GM23338 (cell line): ENCODE data around the gene DDX4. TPM values are rescaled to one million over a fixed set of nuclear protein-coding genes. Genes with fewer than 3 reads are reported as not detected.

Experiments used
- ATAC-seq: fragments of 200-7000 bp; cut with Tn5 transposase; 3 replicates; pipeline ENCODE4 v1.9.1; 2020
- DNase-seq: peaks from one replicate; pipeline ENCODE4 v3.0.0-alpha.2; 2015; ENCODE audit warnings: low spot score
- H2AFZ ChIP-seq: fragments of 200-600 bp; sonication (generic); 2 replicates; pipeline ENCODE4 v1.8.0; 2016; ENCODE audit warnings: antibody characterized with exemption, mild to moderate bottlenecking, moderate library complexity
- H3F3A ChIP-seq: fragments of 200-600 bp; sonication (generic); replicated peaks from 2 replicates; pipeline ENCODE4 v1.8.0; 2017; ENCODE audit warnings: antibody characterized with exemption, mixed run types, low read depth
- H3K27ac ChIP-seq: fragments of 200-600 bp; sonication (generic); 2 replicates; pipeline ENCODE4 v1.6.1; 2016; ENCODE audit warnings: low read depth
- H3K27me3 ChIP-seq: fragments of 200-600 bp; sonication (generic); 2 replicates; pipeline ENCODE4 v1.8.0; 2016; ENCODE audit warnings: mild to moderate bottlenecking, mixed run types, moderate library complexity; ENCODE audit not compliant: insufficient read depth
- H3K36me3 ChIP-seq: fragments of 200-600 bp; sonication (generic); 2 replicates; pipeline ENCODE4 v1.8.0; 2016; ENCODE audit warnings: mild to moderate bottlenecking; ENCODE audit not compliant: insufficient read depth
- H3K4me1 ChIP-seq: fragments of 200-600 bp; sonication (generic); 2 replicates; pipeline ENCODE4 v1.8.0; 2016; ENCODE audit warnings: mild to moderate bottlenecking, moderate library complexity; ENCODE audit not compliant: insufficient read depth
- H3K4me2 ChIP-seq: fragments of 200-600 bp; sonication (generic); 2 replicates; pipeline ENCODE4 v1.7.1; 2017; ENCODE audit warnings: mixed run types
- H3K4me3 ChIP-seq: fragments of 200-600 bp; sonication (generic); 2 replicates; pipeline ENCODE4 v1.6.1; 2016; ENCODE audit warnings: mixed run types
- H3K79me2 ChIP-seq: fragments of 200-600 bp; sonication (generic); replicated peaks from 2 replicates; pipeline ENCODE4 v1.8.0; 2017; ENCODE audit warnings: mild to moderate bottlenecking; ENCODE audit not compliant: insufficient read depth
- H3K9me2 ChIP-seq: fragments of 200-600 bp; sonication (generic); 2 replicates; pipeline ENCODE4 v1.8.0; 2017; ENCODE audit not compliant: insufficient read depth
- H4K20me1 ChIP-seq: fragments of 200-600 bp; sonication (generic); replicated peaks from 2 replicates; pipeline ENCODE4 v1.8.0; 2017; ENCODE audit warnings: mild to moderate bottlenecking; ENCODE audit not compliant: insufficient read depth
- H3K27ac Mint-ChIP-seq: 2 replicates; pipeline ENCODE4 v1.8.0; 2020; ENCODE audit warnings: inconsistent platforms, mild to moderate bottlenecking, moderate library complexity, mixed read lengths
- H3K27me3 Mint-ChIP-seq: 3 replicates; pipeline ENCODE4 v1.8.0; 2022; ENCODE audit warnings: low read depth, mild to moderate bottlenecking, moderate library complexity, mixed read lengths, inconsistent platforms; ENCODE audit not compliant: insufficient read depth, poor library complexity
- H3K36me3 Mint-ChIP-seq: 3 replicates; pipeline ENCODE4 v1.8.0; 2021; ENCODE audit warnings: low read depth, mild to moderate bottlenecking, inconsistent platforms, moderate library complexity, mixed read lengths
- H3K4me1 Mint-ChIP-seq: 3 replicates; pipeline ENCODE4 v1.8.0; 2020; ENCODE audit warnings: mild to moderate bottlenecking, inconsistent platforms, mixed read lengths
- H3K4me3 Mint-ChIP-seq: 3 replicates; pipeline ENCODE4 v1.8.0; 2021; ENCODE audit warnings: moderate library complexity, mild to moderate bottlenecking, inconsistent platforms, mixed read lengths
- H3K9me3 Mint-ChIP-seq: 3 replicates; pipeline ENCODE4 v1.8.0; 2020; ENCODE audit warnings: moderate library complexity, mild to moderate bottlenecking, inconsistent platforms, mixed read lengths
- CREB1 ChIP-seq: fragments of 250-450 bp; sonication (Bioruptor Pico); IDR thresholded peaks from 2 replicates; pipeline ENCODE4 v1.5.0; 2020; ENCODE audit warnings: low read depth, mild to moderate bottlenecking, moderate library complexity
- EZH2phosphoT487 ChIP-seq: fragments of 200-600 bp; sonication (generic); IDR thresholded peaks from one replicate; pipeline ENCODE4 v1.8.1; 2018; ENCODE audit warnings: antibody characterized with exemption; ENCODE audit not compliant: unreplicated experiment
- JUNB ChIP-seq: IDR thresholded peaks from one replicate; pipeline ENCODE4 v1.6.1; 2016; ENCODE audit warnings: antibody characterized with exemption; ENCODE audit not compliant: unreplicated experiment
- STAT1 ChIP-seq: IDR thresholded peaks from one replicate; pipeline ENCODE4 v1.6.1; 2016; ENCODE audit warnings: antibody characterized with exemption; ENCODE audit not compliant: unreplicated experiment
- ZNF114 ChIP-seq: fragments of 250-450 bp; sonication (Bioruptor Pico); IDR thresholded peaks from 2 replicates; pipeline ENCODE4 v1.5.0; 2020; ENCODE audit warnings: mild to moderate bottlenecking, moderate library complexity
- polyA plus RNA-seq: library from polyadenylated mRNA; unstranded; fragments of >200 nt; fragmentation: Nextera tagmentation; extraction: Ambion mirVana; gene quantifications from 2 replicates; pipeline ENCODE4 v1.2.1, GENCODE V29; 2016
- total RNA-seq: library from RNA; depleted of rRNA; stranded (reverse); fragments of >200 nt; shearing (Covaris generic); gene quantifications from 2 replicates; pipeline ENCODE4 v1.2.3, GENCODE V29; 2014
- TF ChIP-seq, protein P1 (sequence below): IDR thresholded peaks from 2 replicates; pipeline ENCODE4 v1.6.1; 2016; ENCODE audit warnings: antibody characterized with exemption
- TF ChIP-seq, protein P2 (sequence below): fragments of 250-450 bp; sonication (Bioruptor Pico); IDR thresholded peaks from 2 replicates; pipeline ENCODE4 v1.5.0; 2020; ENCODE audit warnings: mild to moderate bottlenecking, moderate library complexity

DDX4 gene
- total and polyA plus RNA-seq, 2 experiments from 2014 or later, result 0.83 TPM; not detected in 1

DNA sequence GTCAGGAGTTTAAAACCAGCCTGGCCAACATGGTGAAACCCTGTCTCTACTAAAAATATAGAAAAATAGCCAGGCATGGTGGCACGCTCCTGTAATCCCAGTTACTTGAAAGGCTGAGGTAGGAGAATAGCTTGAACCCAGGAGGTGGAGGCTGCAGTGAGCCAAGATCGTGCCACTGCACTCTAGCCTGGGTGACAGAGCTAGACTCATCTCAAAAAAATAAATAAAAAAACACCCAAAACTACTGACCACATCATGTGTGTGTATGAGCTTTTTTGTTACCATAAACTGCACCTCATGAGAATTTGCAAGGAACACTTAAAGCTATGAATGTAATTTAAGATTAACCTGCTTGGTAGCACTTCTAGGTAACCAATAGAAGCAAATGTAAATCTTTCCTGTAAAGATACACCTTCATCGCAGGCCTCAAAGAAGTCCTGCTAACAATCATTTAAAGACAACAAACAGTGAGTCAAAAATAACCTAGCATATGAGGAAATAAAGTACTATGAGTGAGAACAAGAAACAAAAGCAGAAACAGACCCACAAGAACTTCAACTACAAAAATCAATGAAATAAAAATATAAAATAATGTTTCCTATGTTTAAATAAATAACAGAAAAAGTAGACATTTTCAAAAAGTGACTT lies 38.7 kb upstream of the DDX4 start (continued):
- TF ChIP-seq, protein P1, sequence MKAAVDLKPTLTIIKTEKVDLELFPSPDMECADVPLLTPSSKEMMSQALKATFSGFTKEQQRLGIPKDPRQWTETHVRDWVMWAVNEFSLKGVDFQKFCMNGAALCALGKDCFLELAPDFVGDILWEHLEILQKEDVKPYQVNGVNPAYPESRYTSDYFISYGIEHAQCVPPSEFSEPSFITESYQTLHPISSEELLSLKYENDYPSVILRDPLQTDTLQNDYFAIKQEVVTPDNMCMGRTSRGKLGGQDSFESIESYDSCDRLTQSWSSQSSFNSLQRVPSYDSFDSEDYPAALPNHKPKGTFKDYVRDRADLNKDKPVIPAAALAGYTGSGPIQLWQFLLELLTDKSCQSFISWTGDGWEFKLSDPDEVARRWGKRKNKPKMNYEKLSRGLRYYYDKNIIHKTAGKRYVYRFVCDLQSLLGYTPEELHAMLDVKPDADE, result no peak
- TF ChIP-seq, protein P2, sequence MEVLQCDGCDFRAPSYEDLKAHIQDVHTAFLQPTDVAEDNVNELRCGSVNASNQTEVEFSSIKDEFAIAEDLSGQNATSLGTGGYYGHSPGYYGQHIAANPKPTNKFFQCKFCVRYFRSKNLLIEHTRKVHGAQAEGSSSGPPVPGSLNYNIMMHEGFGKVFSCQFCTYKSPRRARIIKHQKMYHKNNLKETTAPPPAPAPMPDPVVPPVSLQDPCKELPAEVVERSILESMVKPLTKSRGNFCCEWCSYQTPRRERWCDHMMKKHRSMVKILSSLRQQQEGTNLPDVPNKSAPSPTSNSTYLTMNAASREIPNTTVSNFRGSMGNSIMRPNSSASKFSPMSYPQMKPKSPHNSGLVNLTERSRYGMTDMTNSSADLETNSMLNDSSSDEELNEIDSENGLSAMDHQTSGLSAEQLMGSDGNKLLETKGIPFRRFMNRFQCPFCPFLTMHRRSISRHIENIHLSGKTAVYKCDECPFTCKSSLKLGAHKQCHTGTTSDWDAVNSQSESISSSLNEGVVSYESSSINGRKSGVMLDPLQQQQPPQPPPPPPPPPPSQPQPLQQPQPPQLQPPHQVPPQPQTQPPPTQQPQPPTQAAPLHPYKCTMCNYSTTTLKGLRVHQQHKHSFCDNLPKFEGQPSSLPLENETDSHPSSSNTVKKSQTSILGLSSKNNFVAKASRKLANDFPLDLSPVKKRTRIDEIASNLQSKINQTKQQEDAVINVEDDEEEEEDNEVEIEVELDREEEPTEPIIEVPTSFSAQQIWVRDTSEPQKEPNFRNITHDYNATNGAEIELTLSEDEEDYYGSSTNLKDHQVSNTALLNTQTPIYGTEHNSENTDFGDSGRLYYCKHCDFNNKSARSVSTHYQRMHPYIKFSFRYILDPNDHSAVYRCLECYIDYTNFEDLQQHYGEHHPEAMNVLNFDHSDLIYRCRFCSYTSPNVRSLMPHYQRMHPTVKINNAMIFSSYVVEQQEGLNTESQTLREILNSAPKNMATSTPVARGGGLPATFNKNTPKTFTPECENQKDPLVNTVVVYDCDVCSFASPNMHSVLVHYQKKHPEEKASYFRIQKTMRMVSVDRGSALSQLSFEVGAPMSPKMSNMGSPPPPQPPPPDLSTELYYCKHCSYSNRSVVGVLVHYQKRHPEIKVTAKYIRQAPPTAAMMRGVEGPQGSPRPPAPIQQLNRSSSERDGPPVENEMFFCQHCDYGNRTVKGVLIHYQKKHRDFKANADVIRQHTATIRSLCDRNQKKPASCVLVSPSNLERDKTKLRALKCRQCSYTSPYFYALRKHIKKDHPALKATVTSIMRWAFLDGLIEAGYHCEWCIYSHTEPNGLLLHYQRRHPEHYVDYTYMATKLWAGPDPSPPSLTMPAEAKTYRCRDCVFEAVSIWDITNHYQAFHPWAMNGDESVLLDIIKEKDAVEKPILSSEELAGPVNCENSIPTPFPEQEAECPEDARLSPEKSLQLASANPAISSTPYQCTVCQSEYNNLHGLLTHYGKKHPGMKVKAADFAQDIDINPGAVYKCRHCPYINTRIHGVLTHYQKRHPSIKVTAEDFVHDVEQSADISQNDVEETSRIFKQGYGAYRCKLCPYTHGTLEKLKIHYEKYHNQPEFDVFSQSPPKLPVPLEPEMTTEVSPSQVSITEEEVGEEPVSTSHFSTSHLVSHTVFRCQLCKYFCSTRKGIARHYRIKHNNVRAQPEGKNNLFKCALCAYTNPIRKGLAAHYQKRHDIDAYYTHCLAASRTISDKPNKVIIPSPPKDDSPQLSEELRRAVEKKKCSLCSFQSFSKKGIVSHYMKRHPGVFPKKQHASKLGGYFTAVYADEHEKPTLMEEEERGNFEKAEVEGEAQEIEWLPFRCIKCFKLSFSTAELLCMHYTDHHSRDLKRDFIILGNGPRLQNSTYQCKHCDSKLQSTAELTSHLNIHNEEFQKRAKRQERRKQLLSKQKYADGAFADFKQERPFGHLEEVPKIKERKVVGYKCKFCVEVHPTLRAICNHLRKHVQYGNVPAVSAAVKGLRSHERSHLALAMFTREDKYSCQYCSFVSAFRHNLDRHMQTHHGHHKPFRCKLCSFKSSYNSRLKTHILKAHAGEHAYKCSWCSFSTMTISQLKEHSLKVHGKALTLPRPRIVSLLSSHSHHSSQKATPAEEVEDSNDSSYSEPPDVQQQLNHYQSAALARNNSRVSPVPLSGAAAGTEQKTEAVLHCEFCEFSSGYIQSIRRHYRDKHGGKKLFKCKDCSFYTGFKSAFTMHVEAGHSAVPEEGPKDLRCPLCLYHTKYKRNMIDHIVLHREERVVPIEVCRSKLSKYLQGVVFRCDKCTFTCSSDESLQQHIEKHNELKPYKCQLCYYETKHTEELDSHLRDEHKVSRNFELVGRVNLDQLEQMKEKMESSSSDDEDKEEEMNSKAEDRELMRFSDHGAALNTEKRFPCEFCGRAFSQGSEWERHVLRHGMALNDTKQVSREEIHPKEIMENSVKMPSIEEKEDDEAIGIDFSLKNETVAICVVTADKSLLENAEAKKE (CRISPR knock-in tag), result no peak

DNA sequence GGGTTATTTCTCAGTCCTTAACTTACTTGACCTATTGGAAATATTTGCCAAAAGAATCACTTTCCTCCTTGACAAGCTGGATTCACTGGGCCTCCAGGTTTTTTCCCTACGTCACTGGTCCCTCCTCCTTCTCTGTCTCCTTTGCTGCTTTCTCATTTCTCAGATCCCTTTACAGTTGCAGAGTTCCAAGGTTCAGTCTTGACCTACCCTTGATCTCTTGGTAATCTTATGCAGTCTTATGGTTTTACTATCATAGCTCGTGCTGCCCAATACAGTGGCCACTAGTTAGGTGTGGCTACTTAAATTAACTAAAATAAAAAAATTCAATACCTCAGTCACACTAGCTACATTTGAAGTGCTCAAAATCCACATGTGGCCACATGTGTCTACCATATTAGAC lies 37.1 kb upstream of the DDX4 start:
- Mint-ChIP-seq H3K9me3 (peaks cover 22% of the 10 kb centered on the region), H3K36me3 (peaks cover 45% of the 10 kb centered on the region), H3K4me3 (no peak overlapping the region), H3K27ac (no peak overlapping the region; the same call in 1 of the 2 replicates), H3K27me3 (no peaks in the 10 kb centered on the region), H3K4me1 (no peaks in the 10 kb centered on the region)
- Histone ChIP-seq H3K27ac (no peak overlapping the region), H3K79me2 (peaks cover 18% of the 10 kb centered on the region; the same call in 1 of the 2 replicates), H3K4me2 (no peak overlapping the region), H3K4me3 (no peak overlapping the region), H3K4me1 (no peaks in the 10 kb centered on the region), H3K9me2 (no peaks in the 10 kb centered on the region), H3K36me3 (peaks cover 8% of the 10 kb centered on the region), H4K20me1 (no peaks in the 10 kb centered on the region), H2AFZ (no peak overlapping the region), H3F3A (no peaks in the 10 kb centered on the region), H3K27me3 (no peaks in the 10 kb centered on the region)
- no peak for DNase-seq
- ATAC-seq, result no peak
- TF ChIP-seq, protein P2 (CRISPR knock-in tag), result no peak
- no peak for TF ChIP-seq EZH2phosphoT487
- TF ChIP-seq STAT1, result no peak
- TF ChIP-seq CREB1, result no peak
- TF ChIP-seq JUNB, result no peak
- no peak for TF ChIP-seq ZNF114 (CRISPR knock-in tag)
